HL-60 (cell line): ENCODE data around the gene DPF3.

Experiments used
- GABPA ChIP-seq: IDR thresholded peaks from 2 replicates; pipeline ENCODE4 v1.6.1; 2012; ENCODE audit warnings: low read depth
- REST ChIP-seq: IDR thresholded peaks from 2 replicates; pipeline ENCODE4 v1.6.1; 2012; ENCODE audit warnings: low read depth; ENCODE audit not compliant: insufficient replicate concordance
- TF ChIP-seq, protein P1 (sequence below): IDR thresholded peaks from one replicate; pipeline ENCODE4 v1.5.1; 2011; ENCODE audit warnings: low read length, control low read depth, inconsistent platforms; ENCODE audit not compliant: insufficient read depth

DNA sequence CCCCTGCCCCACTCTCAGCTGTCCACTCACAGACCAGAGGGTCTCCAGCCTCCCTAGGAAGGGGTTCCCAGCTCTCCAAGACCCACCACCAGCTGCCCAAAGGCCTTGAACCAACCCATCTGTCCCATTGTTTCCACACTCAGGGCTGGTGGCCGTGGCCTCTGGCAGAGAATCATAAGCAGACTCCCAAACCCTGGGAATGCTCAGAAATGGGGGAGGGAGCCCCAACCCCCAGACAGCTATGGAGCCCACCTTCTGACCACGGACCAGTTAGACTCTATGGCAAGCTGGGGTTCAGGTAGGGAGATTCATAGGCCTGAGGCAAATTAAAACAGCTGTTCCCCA lies 280.0 kb downstream of the DPF3 start:
- TF ChIP-seq, protein P1, sequence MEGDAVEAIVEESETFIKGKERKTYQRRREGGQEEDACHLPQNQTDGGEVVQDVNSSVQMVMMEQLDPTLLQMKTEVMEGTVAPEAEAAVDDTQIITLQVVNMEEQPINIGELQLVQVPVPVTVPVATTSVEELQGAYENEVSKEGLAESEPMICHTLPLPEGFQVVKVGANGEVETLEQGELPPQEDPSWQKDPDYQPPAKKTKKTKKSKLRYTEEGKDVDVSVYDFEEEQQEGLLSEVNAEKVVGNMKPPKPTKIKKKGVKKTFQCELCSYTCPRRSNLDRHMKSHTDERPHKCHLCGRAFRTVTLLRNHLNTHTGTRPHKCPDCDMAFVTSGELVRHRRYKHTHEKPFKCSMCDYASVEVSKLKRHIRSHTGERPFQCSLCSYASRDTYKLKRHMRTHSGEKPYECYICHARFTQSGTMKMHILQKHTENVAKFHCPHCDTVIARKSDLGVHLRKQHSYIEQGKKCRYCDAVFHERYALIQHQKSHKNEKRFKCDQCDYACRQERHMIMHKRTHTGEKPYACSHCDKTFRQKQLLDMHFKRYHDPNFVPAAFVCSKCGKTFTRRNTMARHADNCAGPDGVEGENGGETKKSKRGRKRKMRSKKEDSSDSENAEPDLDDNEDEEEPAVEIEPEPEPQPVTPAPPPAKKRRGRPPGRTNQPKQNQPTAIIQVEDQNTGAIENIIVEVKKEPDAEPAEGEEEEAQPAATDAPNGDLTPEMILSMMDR: no peak
- TF ChIP-seq REST (no peak), GABPA (no peak)
